ENCODE measurements around the gene PHLPP1.

Gene PHLPP1

DNA sequence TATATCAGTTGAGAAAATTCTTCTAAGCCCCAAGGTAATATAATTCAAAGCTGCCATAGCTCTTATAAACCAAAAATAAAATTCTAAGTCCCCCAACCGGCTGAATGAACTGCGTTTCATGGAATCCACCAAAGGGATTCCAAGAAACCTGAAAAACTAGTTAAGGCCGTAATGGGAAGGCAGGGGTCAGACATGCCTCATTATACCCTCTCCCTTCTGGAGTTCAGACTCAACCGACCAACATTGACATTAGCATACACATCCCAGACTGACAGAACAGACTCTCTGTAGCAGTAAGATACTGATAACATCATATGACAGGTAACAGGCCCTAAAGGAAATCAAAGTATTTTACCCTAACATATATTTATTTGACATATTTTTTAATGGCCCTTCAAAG lies 31.4 kb upstream of the PHLPP1 start:
- Histone ChIP-seq H3F3A (ENCODE audit: insufficient read depth) (no peaks in the 10 kb centered on the region), H3K27me3 (ENCODE audit: low read length) (no peaks in the 10 kb centered on the region), H3K9me3 (ENCODE audit: insufficient read depth, low read length) (peaks cover 22% of the 10 kb centered on the region; the same call in 1 of the 2 replicates), H3K9ac (ENCODE audit: low read length) (no peak overlapping the region), H3K4me2 (ENCODE audit: low read depth, low read length, poor library complexity, severe bottlenecking) (no peak overlapping the region), H3K27ac (ENCODE audit: low read depth, low read length) (no peak overlapping the region), H2AFZ (ENCODE audit: low read depth, low read length, severe bottlenecking) (no peak overlapping the region), H4K20me1 (ENCODE audit: low read depth, low read length) (no peaks in the 10 kb centered on the region), H3K4me3 (ENCODE audit: insufficient read depth, low read length, poor library complexity, severe bottlenecking) (no peak overlapping the region), H3K9me2 (replicated peaks; ENCODE audit: insufficient read depth, low read length) (no peaks in the 10 kb centered on the region), H3K79me2 (ENCODE audit: insufficient read depth, low read length) (no peaks in the 10 kb centered on the region), H3K36me3 (ENCODE audit: low read length) (no peaks in the 10 kb centered on the region)
- TF ChIP-seq CTCF (IDR thresholded peaks at IDR 0.05; ENCODE audit: insufficient read depth, low read length, poor library complexity, severe bottlenecking) (no peak), EZH2phosphoT487 (conservative IDR thresholded peaks at IDR 0.05; ENCODE audit: low read length) (no peak)

GRCh38 chr18:62688743-62689317 lies 26.5 kb upstream of the PHLPP1 start:
- Histone ChIP-seq H3K4me3 (ENCODE audit: insufficient read depth, low read length, poor library complexity, severe bottlenecking) (no peak overlapping the region), H3K9me3 (ENCODE audit: insufficient read depth, low read length) (peaks cover 42% of the 10 kb centered on the region; the same call in 1 of the 2 replicates), H3F3A (ENCODE audit: insufficient read depth) (no peaks in the 10 kb centered on the region), H3K36me3 (ENCODE audit: low read length) (peaks cover 5% of the 10 kb centered on the region; the same call in 1 of the 2 replicates), H2AFZ (ENCODE audit: low read depth, low read length, severe bottlenecking) (no peak overlapping the region), H3K9ac (ENCODE audit: low read length) (no peak overlapping the region), H3K79me2 (ENCODE audit: insufficient read depth, low read length) (no peaks in the 10 kb centered on the region), H3K4me2 (ENCODE audit: low read depth, low read length, poor library complexity, severe bottlenecking) (no peak overlapping the region), H3K27ac (ENCODE audit: low read depth, low read length) (no peak overlapping the region), H3K27me3 (ENCODE audit: low read length) (no peaks in the 10 kb centered on the region), H4K20me1 (ENCODE audit: low read depth, low read length) (no peaks in the 10 kb centered on the region), H3K9me2 (replicated peaks; ENCODE audit: insufficient read depth, low read length) (no peaks in the 10 kb centered on the region)
- TF ChIP-seq EZH2phosphoT487 (conservative IDR thresholded peaks at IDR 0.05; ENCODE audit: low read length) (no peak), CTCF (IDR thresholded peaks at IDR 0.05; ENCODE audit: insufficient read depth, low read length, poor library complexity, severe bottlenecking) (no peak)

GRCh38 chr18:62690236-62690815 lies 25.0 kb upstream of the PHLPP1 start:
- no peaks in the 10 kb centered on the region for H3K27me3 ChIP-seq (ENCODE audit: low read length)
- H3K27ac ChIP-seq (ENCODE audit: low read depth, low read length), result no peak overlapping the region
- peaks cover 5% of the 10 kb centered on the region; the same call in 1 of the 2 replicates for H3K36me3 ChIP-seq (ENCODE audit: low read length)
- no peaks in the 10 kb centered on the region for H3K9me2 ChIP-seq (replicated peaks; ENCODE audit: insufficient read depth, low read length)
- H3K79me2 ChIP-seq (ENCODE audit: insufficient read depth, low read length), result no peaks in the 10 kb centered on the region
- no peaks in the 10 kb centered on the region for H3F3A ChIP-seq (ENCODE audit: insufficient read depth)
- peaks cover 42% of the 10 kb centered on the region; the same call in 1 of the 2 replicates for H3K9me3 ChIP-seq (ENCODE audit: insufficient read depth, low read length)
- TF ChIP-seq CTCF (IDR thresholded peaks at IDR 0.05; ENCODE audit: insufficient read depth, low read length, poor library complexity, severe bottlenecking) (no peak), EZH2phosphoT487 (conservative IDR thresholded peaks at IDR 0.05; ENCODE audit: low read length) (no peak)
- no peaks in the 10 kb centered on the region for H4K20me1 ChIP-seq (ENCODE audit: low read depth, low read length)
- no peak overlapping the region for H3K9ac ChIP-seq (ENCODE audit: low read length)
- H3K4me3 ChIP-seq (ENCODE audit: insufficient read depth, low read length, poor library complexity, severe bottlenecking), result no peak overlapping the region
- no peak overlapping the region for H2AFZ ChIP-seq (ENCODE audit: low read depth, low read length, severe bottlenecking)
- no peak overlapping the region for H3K4me2 ChIP-seq (ENCODE audit: low read depth, low read length, poor library complexity, severe bottlenecking)
